Omental fat pad (tissue), 4 donors: ENCODE data around the gene MICAL2. TPM values are rescaled to one million over a fixed set of nuclear protein-coding genes. Genes with fewer than 3 reads are reported as not detected.
A peak's percentile ranks its signal among the peaks of the same experiment; 100 is the strongest.

ENCODE experiments used
- ATAC-seq: fragments of 150-250 bp; one replicate; pipeline ENCODE4 v1.9.1; 2016; ENCODE audit warnings: mild to moderate bottlenecking, moderate library complexity; ENCODE audit not compliant: low FRiP score
- DNase-seq: peaks from one replicate; pipeline ENCODE4 v3.0.0-alpha.2; 2019; ENCODE audit warnings: low spot score
- CTCF ChIP-seq, 3 donors: fragments of 450-650 bp; IDR thresholded peaks; one replicate each; pipeline ENCODE4 v1.5.1; 2016 to 2017; ENCODE audit warnings: antibody characterized with exemption in 3 of 3, mild to moderate bottlenecking in 3 of 3, moderate library complexity in 2 of 3
- total RNA-seq, 4 donors: library from RNA; depleted of rRNA; stranded (reverse); fragments of >200 nt; gene quantifications; one replicate each; pipeline ENCODE4 v1.1.0, GENCODE V29; 2016

Gene MICAL2
- total RNA-seq, 4 donors from 2014 or later = 34.3 to 143 (median 57.0) TPM

DNA sequence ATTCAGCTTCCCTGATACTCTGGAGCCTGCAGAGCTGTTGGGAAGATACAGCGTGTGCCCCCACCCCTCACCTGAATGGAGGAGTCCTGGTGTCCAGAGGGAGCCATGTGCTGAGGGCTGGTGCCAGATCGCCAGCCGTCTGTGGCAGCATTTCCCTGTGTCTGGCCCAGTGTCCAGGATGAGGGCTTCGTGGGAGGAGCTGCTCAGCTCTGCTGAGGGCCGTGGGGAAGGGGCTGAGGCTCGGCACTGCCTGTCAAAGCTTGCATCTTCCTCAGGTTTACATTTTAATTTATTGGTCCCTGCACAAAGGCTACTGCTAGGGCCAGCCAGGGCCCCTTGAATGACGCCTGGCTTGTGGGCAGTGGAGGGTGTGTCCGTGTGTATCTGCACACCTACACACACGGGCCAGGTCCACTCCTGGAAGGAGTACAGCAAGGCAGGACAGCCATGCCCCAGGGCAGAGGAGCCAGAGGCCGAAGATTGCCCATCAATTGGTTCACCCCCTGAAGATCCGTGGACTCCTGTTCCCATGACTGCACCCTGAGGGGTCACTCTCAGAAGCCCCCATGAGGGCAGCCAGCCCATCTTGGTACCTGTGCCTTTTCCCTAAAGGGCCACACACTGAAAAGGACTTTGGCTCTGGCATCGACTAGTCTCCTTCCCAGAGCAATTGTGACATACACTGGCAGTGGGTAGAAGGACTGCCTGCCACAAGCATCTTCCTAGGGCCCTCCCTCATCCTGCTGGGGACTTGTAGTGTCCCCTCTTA lies 159.2 kb downstream of the MICAL2 start:
- no peak for TF ChIP-seq CTCF (IDR thresholded peaks at IDR 0.05)
- peak; percentile 54 for ATAC-seq
- DNase-seq = no peak

GRCh38 chr11:12270215-12270797 lies 159.9 kb downstream of the MICAL2 start:
- no peak for TF ChIP-seq CTCF (IDR thresholded peaks at IDR 0.05)
- DNase-seq (no peak), ATAC-seq (no peak)

- DNase-seq (no peak), ATAC-seq (no peak)
- TF ChIP-seq CTCF (IDR thresholded peaks at IDR 0.05) = no peak
Measured at GRCh38 chr11:12270817-12271216, 160.4 kb downstream of the MICAL2 start.

GRCh38 chr11:12271241-12271640 lies 160.9 kb downstream of the MICAL2 start:
- ATAC-seq = no peak
- DNase-seq = no peak
- no peak for TF ChIP-seq CTCF (IDR thresholded peaks at IDR 0.05)

DNA sequence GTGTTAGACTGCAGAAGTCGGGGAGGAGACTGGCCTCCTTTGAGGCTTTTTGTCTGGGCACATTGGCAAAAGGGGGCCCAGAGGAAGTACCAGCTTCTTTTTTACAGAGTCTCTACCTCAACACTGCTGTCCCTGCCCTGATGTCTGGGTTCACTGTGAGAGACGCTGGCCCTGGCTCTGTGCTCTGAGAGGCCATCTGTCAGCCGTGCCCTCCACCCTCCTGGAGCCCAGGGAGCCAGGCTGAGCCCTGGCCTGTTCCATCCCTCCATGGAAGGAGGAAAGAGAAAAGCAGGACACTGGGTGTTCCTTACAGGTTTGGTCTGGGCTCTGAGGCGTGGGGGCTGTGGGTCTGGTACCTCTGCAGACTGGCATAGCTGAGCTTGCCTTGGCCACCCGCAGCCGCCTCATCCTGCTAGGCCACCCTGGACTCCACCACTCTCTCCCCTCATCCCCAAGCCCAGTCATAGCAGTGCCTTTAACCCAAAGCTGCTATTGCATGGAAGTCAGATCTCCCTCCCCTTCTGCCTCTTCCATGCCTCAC lies 161.5 kb downstream of the MICAL2 start:
- DNase-seq = no peak
- TF ChIP-seq CTCF (IDR thresholded peaks at IDR 0.05) = no peak
- no peak for ATAC-seq

- DNase-seq (no peak), ATAC-seq (no peak)
- no peak for TF ChIP-seq CTCF (IDR thresholded peaks at IDR 0.05)
Measured at GRCh38 chr11:12272821-12273617, 162.6 kb downstream of the MICAL2 start.
